HUES6 (cell line): Measurements from ENCODE around the gene PCNT.

Experiments used
- H3K27ac ChIP-seq: 2 replicates; pipeline ENCODE4 v1.7.0; 2013; ENCODE audit warnings: low read depth, mild to moderate bottlenecking, low read length, inconsistent platforms
- H3K27me3 ChIP-seq: 2 replicates; pipeline ENCODE4 v1.6.1; 2013; ENCODE audit warnings: low read length; ENCODE audit not compliant: control insufficient read depth, insufficient read depth
- H3K36me3 ChIP-seq: 2 replicates; pipeline ENCODE4 v1.6.1; 2013; ENCODE audit warnings: low read length; ENCODE audit not compliant: control insufficient read depth, insufficient read depth
- H3K4me1 ChIP-seq: 2 replicates; pipeline ENCODE4 v1.6.1; 2013; ENCODE audit warnings: low read length; ENCODE audit not compliant: control insufficient read depth, insufficient read depth
- H3K4me3 ChIP-seq: 2 replicates; pipeline ENCODE4 v1.5.1; 2013; ENCODE audit warnings: low read depth, low read length
- H3K9ac ChIP-seq: one replicate; pipeline ENCODE4 v1.6.1; 2013; ENCODE audit warnings: mild to moderate bottlenecking, low read length
- H3K9me3 ChIP-seq: 2 replicates; pipeline ENCODE4 v1.6.1; 2013; ENCODE audit warnings: low read depth, low read length; ENCODE audit not compliant: control insufficient read depth, insufficient read depth

The PCNT gene

GRCh38 chr21:46291561-46291960 is 32.4 kb upstream of the PCNT start:
- H3K9ac ChIP-seq, result no peak overlapping the region
- peaks cover 27% of the 10 kb centered on the region for H3K4me1 ChIP-seq
- H3K4me3 ChIP-seq, result no peak overlapping the region
- no peak overlapping the region for H3K27ac ChIP-seq
- H3K36me3 ChIP-seq, result peaks cover 15% of the 10 kb centered on the region
- no peaks in the 10 kb centered on the region for H3K27me3 ChIP-seq
- H3K9me3 ChIP-seq, result no peaks in the 10 kb centered on the region

GRCh38 chr21:46294647-46295176 is 29.2 kb upstream of the PCNT start:
- H3K9ac ChIP-seq, result no peak overlapping the region
- peaks cover 15% of the 10 kb centered on the region for H3K4me1 ChIP-seq
- no peaks in the 10 kb centered on the region; the same call in 1 of the 2 replicates for H3K27me3 ChIP-seq
- peaks cover 4% of the 10 kb centered on the region; the same call in 1 of the 2 replicates for H3K9me3 ChIP-seq
- no peak overlapping the region for H3K4me3 ChIP-seq
- H3K36me3 ChIP-seq, result peaks cover 23% of the 10 kb centered on the region
- H3K27ac ChIP-seq, result no peak overlapping the region

DNA sequence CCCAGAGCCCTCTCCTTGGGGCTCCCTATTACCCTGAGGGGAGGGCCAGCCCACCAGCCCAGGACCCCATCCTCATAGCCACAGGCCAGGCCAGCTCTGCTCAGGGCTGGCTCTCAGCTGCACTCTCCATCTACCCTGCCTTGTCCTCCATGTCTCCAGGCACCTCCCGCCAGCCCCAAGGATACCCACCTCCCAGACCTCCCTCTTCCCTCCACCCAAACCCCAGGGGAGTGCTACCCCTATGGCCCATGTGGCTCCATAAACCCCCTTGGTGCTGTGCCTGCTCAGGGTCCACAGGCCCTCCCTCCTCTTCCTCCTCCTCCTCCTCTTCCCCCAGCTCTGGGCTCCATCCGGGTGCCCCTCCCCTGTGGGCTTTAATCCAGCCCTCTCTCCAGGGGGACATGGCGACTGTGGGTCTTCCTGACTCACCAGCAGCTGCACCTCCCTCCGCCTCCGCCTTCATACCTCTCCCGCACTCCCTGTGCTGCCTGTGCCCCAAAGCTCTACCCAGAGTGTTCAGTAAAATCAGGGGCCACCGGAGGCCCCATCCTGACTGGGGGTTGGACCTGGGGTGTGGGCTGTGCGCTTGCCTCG is 28.7 kb upstream of the PCNT start:
- Histone ChIP-seq H3K4me3 (no peak overlapping the region), H3K4me1 (peaks cover 15% of the 10 kb centered on the region), H3K9me3 (peaks cover 4% of the 10 kb centered on the region; the same call in 1 of the 2 replicates), H3K27ac (no peak overlapping the region), H3K9ac (no peak overlapping the region), H3K27me3 (no peaks in the 10 kb centered on the region; the same call in 1 of the 2 replicates), H3K36me3 (peaks cover 24% of the 10 kb centered on the region)

DNA sequence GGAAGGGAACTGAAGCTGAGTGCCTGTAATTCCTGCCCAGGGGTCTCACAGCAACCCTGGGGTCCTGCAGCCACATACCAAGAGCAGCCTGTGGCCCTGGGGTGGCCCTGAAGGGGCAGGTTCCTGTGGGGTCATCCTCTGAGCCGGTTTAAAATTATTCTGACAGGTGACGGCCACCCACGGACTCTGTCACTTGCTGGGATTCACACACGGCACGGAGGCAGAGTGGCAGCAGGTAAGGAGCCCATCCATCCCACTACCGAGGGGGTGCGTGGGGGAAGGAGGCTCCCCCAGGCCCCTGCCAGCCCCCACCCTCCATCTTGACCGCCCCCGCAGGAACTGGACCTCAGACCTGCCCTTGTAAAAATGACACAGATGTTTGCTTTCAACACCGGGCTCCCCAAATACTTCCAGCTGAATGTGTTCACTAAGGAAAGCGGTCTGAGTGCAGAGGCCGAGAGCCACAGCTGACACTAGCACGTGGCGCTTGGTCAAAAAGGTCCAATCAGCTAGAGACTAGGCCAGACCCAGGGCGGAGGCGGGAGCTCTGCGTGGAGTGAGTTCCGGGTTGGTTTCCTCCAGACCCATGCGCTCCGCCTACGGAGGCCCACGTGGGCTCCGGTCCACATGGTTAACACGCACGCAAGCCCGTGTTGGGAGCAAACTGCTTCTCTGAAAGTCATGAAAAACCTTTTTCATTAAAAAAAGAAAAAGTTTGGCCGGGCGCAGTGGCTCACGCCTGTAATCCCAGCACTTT is 27.8 kb upstream of the PCNT start:
- no peak overlapping the region for H3K27ac ChIP-seq
- no peak overlapping the region for H3K9ac ChIP-seq
- H3K4me3 ChIP-seq, result no peak overlapping the region
- H3K27me3 ChIP-seq, result no peaks in the 10 kb centered on the region; the same call in 1 of the 2 replicates
- H3K4me1 ChIP-seq, result peaks cover 15% of the 10 kb centered on the region
- peaks cover 31% of the 10 kb centered on the region for H3K36me3 ChIP-seq
- H3K9me3 ChIP-seq, result peaks cover 4% of the 10 kb centered on the region; the same call in 1 of the 2 replicates

DNA sequence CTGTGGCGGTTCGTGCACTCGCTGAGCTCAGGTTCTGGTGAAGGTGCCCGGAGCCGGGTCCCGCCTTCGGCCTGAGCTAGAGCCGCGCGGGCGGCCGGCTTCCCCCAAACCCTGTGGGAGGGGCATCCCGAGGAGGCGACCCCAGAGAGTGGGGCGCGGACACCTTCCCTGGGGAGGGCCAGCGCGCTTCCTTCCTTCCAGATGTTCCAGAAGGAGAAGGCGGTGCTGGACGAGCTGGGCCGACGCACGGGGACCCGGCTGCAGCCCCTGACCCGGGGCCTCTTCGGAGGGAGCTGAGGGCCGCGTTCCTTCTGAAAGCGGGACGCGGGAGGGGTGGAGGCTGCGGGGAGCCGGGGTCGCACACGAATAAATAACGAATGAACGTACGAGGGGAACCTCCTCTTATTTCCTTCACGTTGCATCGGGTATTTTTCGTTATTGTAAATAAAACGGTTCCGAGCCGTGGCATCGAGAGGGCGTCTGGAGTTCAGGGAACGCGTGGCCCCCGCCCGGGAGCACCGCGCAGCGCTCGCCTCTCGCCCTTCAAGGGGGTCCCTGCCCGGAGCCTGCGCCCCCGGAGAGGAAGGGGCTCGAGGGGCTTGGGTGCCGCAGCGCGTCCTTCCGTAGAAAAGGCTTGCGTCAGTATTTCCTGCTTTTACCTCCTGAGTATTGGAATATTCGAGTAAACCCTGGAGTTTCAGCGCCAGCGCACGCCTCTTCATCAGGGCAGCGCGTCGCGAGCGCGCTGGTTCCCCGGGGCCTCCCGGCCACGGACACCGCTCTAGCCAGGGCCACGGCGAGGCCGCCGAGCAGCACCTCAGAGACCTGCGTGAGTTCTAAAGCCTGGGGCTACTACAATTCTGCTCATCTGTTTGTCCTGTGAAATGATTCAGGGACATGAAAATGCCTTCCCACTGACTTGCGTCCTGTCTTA is 26.4 kb upstream of the PCNT start:
- Histone ChIP-seq H3K9ac (no peak overlapping the region), H3K36me3 (peaks cover 32% of the 10 kb centered on the region), H3K27me3 (no peaks in the 10 kb centered on the region; the same call in 1 of the 2 replicates), H3K27ac (peak overlapping the region; percentile 33; the same call in 1 of the 2 replicates), H3K4me1 (peaks cover 15% of the 10 kb centered on the region), H3K9me3 (peaks cover 4% of the 10 kb centered on the region; the same call in 1 of the 2 replicates), H3K4me3 (peak overlapping the region; percentile 45; the same call in 1 of the 2 replicates)

GRCh38 chr21:46299167-46299566 is 24.8 kb upstream of the PCNT start:
- H3K27me3 ChIP-seq, result no peaks in the 10 kb centered on the region; the same call in 1 of the 2 replicates
- no peak overlapping the region for H3K9ac ChIP-seq
- H3K9me3 ChIP-seq, result peaks cover 4% of the 10 kb centered on the region; the same call in 1 of the 2 replicates
- no peak overlapping the region for H3K27ac ChIP-seq
- H3K4me1 ChIP-seq, result peaks cover 15% of the 10 kb centered on the region
- peaks cover 33% of the 10 kb centered on the region for H3K36me3 ChIP-seq
- no peak overlapping the region for H3K4me3 ChIP-seq

GRCh38 chr21:46301759-46302158 is 22.2 kb upstream of the PCNT start:
- Histone ChIP-seq H3K4me3 (no peak overlapping the region), H3K27me3 (no peaks in the 10 kb centered on the region; the same call in 1 of the 2 replicates), H3K36me3 (peaks cover 42% of the 10 kb centered on the region), H3K9ac (no peak overlapping the region), H3K27ac (no peak overlapping the region), H3K9me3 (peaks cover 4% of the 10 kb centered on the region; the same call in 1 of the 2 replicates), H3K4me1 (no peaks in the 10 kb centered on the region)

DNA sequence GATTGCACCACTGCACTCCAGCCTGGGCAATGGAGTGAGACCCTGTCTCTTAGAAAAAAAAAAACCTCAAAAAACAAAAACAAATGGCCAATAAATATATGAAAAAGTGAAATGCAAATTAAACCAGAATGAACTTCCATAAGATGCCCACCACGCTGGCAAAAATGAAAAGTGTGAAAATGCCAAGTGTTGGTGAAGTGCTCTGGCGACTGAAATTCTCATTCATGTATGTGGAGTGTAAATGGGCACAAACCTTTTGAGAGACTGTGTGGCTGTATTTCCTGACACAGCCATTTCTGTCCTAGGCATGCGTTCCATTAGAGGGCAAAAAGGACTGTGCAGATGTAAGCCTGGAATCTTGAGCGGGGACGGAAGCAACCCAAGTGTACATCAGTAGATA is 19.5 kb upstream of the PCNT start:
- Histone ChIP-seq H3K9me3 (peaks cover 1% of the 10 kb centered on the region; the same call in 1 of the 2 replicates), H3K4me1 (no peaks in the 10 kb centered on the region), H3K27me3 (no peaks in the 10 kb centered on the region), H3K4me3 (no peak overlapping the region), H3K27ac (no peak overlapping the region), H3K9ac (no peak overlapping the region), H3K36me3 (peaks cover 53% of the 10 kb centered on the region)

DNA sequence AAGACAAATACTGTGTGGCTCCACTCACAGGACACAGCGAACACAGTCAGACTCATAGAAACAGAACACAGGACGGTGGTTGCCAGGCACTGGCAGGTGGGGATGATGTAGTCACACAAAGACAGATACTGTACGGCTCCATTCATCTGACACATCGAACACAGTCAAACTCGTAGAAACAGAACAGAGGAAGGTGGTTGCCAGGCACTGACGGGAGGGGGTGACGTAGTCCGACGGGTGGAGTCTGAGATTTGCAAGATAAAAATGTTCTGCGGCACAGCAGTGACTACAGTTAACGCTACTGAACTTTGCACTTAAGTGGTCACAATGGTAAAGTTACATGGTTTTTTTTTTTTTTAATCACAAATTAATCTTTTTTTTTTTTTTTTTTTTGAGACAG is 19.0 kb upstream of the PCNT start:
- H3K27ac ChIP-seq, result no peak overlapping the region
- H3K9ac ChIP-seq, result no peak overlapping the region
- H3K27me3 ChIP-seq, result no peaks in the 10 kb centered on the region
- H3K9me3 ChIP-seq, result no peaks in the 10 kb centered on the region
- H3K36me3 ChIP-seq, result peaks cover 51% of the 10 kb centered on the region
- H3K4me1 ChIP-seq, result no peaks in the 10 kb centered on the region
- no peak overlapping the region for H3K4me3 ChIP-seq

- H3K4me3 ChIP-seq, result no peak overlapping the region
- no peaks in the 10 kb centered on the region for H3K4me1 ChIP-seq
- no peaks in the 10 kb centered on the region for H3K27me3 ChIP-seq
- no peak overlapping the region for H3K9ac ChIP-seq
- H3K36me3 ChIP-seq, result peaks cover 40% of the 10 kb centered on the region
- H3K27ac ChIP-seq, result no peak overlapping the region
- no peaks in the 10 kb centered on the region for H3K9me3 ChIP-seq
Observed at GRCh38 chr21:46307625-46308024, 16.3 kb upstream of the PCNT start.
